Measurements from ENCODE around the gene CCDC9B. TPM values are rescaled to one million over a fixed set of nuclear protein-coding genes. Genes with fewer than 3 reads are reported as not detected.

The CCDC9B gene
- total RNA-seq, 1 donor from 2014 or later: not detected

- H3K4me1 ChIP-seq: peaks cover 1% of the 10 kb centered on the region
- Mint-ChIP-seq H3K4me3 (no peak overlapping the region), H3K27ac (no peak overlapping the region), H3K27me3 (ENCODE audit: insufficient read depth, low read depth) (peaks cover 3% of the 10 kb centered on the region), H3K36me3 (no peaks in the 10 kb centered on the region), H3K4me1 (peaks cover 27% of the 10 kb centered on the region), H3K9me3 (no peaks in the 10 kb centered on the region)
- H2AFZ ChIP-seq (replicated peaks): no peak overlapping the region
- no peaks in the 10 kb centered on the region for H3K9me3 ChIP-seq (ENCODE audit: low read depth)
- H3K27ac ChIP-seq: no peak overlapping the region
- peaks cover 15% of the 10 kb centered on the region for H3K27me3 ChIP-seq
- no peaks in the 10 kb centered on the region for H3K36me3 ChIP-seq
- TF ChIP-seq CTCF (IDR thresholded peaks at IDR 0.05): no peak
- TF ChIP-seq EZH2phosphoT487 (IDR thresholded peaks at IDR 0.05): no peak
- TF ChIP-seq EZH2 (IDR thresholded peaks at IDR 0.05): no peak
- no peaks in the 10 kb centered on the region for H3K79me2 ChIP-seq (ENCODE audit: low read depth)
- H3K4me2 ChIP-seq: no peak overlapping the region
- H3F3A ChIP-seq (ENCODE audit: low read depth): no peaks in the 10 kb centered on the region
- no peak for DNase-seq (ENCODE audit: low spot score)
- H3K9ac ChIP-seq: no peak overlapping the region
- H4K20me1 ChIP-seq (ENCODE audit: low read depth): no peaks in the 10 kb centered on the region
- no peak overlapping the region for H3K4me3 ChIP-seq
These were observed 5.6 kb downstream of the CCDC9B start for GRCh38 chr15:40334941-40335795.

- H3K4me2 ChIP-seq: no peak overlapping the region
- Mint-ChIP-seq H3K27me3 (ENCODE audit: insufficient read depth, low read depth) (peaks cover 3% of the 10 kb centered on the region), H3K9me3 (no peaks in the 10 kb centered on the region), H3K27ac (no peak overlapping the region), H3K4me1 (peaks cover 30% of the 10 kb centered on the region), H3K36me3 (no peaks in the 10 kb centered on the region), H3K4me3 (no peak overlapping the region)
- H3K27me3 ChIP-seq: peaks cover 15% of the 10 kb centered on the region
- H3K4me3 ChIP-seq: no peak overlapping the region
- H3K4me1 ChIP-seq: no peaks in the 10 kb centered on the region
- H3K27ac ChIP-seq: no peak overlapping the region
- TF ChIP-seq CTCF (IDR thresholded peaks at IDR 0.05) (no peak), EZH2phosphoT487 (IDR thresholded peaks at IDR 0.05) (no peak), EZH2 (IDR thresholded peaks at IDR 0.05) (no peak)
- H2AFZ ChIP-seq (replicated peaks): no peak overlapping the region
- H3K79me2 ChIP-seq (ENCODE audit: low read depth): no peaks in the 10 kb centered on the region
- H3K9ac ChIP-seq: no peak overlapping the region
- no peak for DNase-seq (ENCODE audit: low spot score)
- H3F3A ChIP-seq (ENCODE audit: low read depth): no peaks in the 10 kb centered on the region
- H4K20me1 ChIP-seq (ENCODE audit: low read depth): no peaks in the 10 kb centered on the region
- no peaks in the 10 kb centered on the region for H3K36me3 ChIP-seq
- H3K9me3 ChIP-seq (ENCODE audit: low read depth): no peaks in the 10 kb centered on the region
These were observed 6.2 kb downstream of the CCDC9B start for GRCh38 chr15:40334541-40334940.

GRCh38 chr15:40333922-40334492, 6.7 kb downstream of the CCDC9B start:
- peaks cover 18% of the 10 kb centered on the region for H3K27me3 ChIP-seq
- no peaks in the 10 kb centered on the region for H3K36me3 Mint-ChIP-seq
- no peak overlapping the region for H3K4me3 Mint-ChIP-seq
- H3K27me3 Mint-ChIP-seq (ENCODE audit: insufficient read depth, low read depth): peaks cover 3% of the 10 kb centered on the region
- no peak for TF ChIP-seq EZH2phosphoT487 (IDR thresholded peaks at IDR 0.05)
- TF ChIP-seq CTCF (IDR thresholded peaks at IDR 0.05): no peak
- TF ChIP-seq EZH2 (IDR thresholded peaks at IDR 0.05): no peak
- H3K36me3 ChIP-seq: no peaks in the 10 kb centered on the region
- no peak for DNase-seq (ENCODE audit: low spot score)
- no peaks in the 10 kb centered on the region for H3K9me3 Mint-ChIP-seq
- H3K9ac ChIP-seq: no peak overlapping the region
- no peaks in the 10 kb centered on the region for H3K9me3 ChIP-seq (ENCODE audit: low read depth)
- peaks cover 35% of the 10 kb centered on the region for H3K4me1 Mint-ChIP-seq
- H3K79me2 ChIP-seq (ENCODE audit: low read depth): no peaks in the 10 kb centered on the region
- no peak overlapping the region for H3K4me2 ChIP-seq
- H3K27ac Mint-ChIP-seq: no peak overlapping the region
- no peaks in the 10 kb centered on the region for H3F3A ChIP-seq (ENCODE audit: low read depth)
- H3K4me1 ChIP-seq: no peaks in the 10 kb centered on the region
- no peaks in the 10 kb centered on the region for H4K20me1 ChIP-seq (ENCODE audit: low read depth)
- H3K27ac ChIP-seq: no peak overlapping the region
- H2AFZ ChIP-seq (replicated peaks): no peak overlapping the region
- H3K4me3 ChIP-seq: no peak overlapping the region
